WTC11 (cell line): Measurements from ENCODE around the gene DHDH. TPM values are rescaled to one million over a fixed set of nuclear protein-coding genes. Genes with fewer than 3 reads are reported as not detected.

Experiments
- ATAC-seq: fragments of 200-7000 bp; cut with Tn5 transposase; 2 replicates; pipeline ENCODE4 v1.10.0; 2021; ENCODE audit warnings: mild to moderate bottlenecking, moderate library complexity
- CTCF ChIA-PET: fragments of 300-600 bp; sonication (Branson Sonifier 250); formaldehyde crosslinking; loops from one replicate; lab custom pipeline; 2021; ENCODE audit warnings: antibody characterized with exemption; lab: Charles Lee
- POLR2A ChIA-PET: fragments of 350-600 bp; sonication (Branson Sonifier 250); formaldehyde crosslinking; loops from one replicate; lab custom pipeline; 2021; ENCODE audit warnings: antibody characterized with exemption; lab: Charles Lee
- DNase-seq: peaks from one replicate; pipeline ENCODE4 v3.0.0; 2021; ENCODE audit warnings: low spot score
- H3K27ac Mint-ChIP-seq: 2 replicates; pipeline ENCODE4 v1.8.0; 2021; ENCODE audit warnings: mixed read lengths
- H3K27me3 Mint-ChIP-seq: 2 replicates; pipeline ENCODE4 v1.8.0; 2021; ENCODE audit warnings: low read depth, mild to moderate bottlenecking, moderate library complexity, mixed read lengths
- H3K36me3 Mint-ChIP-seq: 2 replicates; pipeline ENCODE4 v1.8.0; 2021; ENCODE audit warnings: mixed read lengths
- H3K4me1 Mint-ChIP-seq: 2 replicates; pipeline ENCODE4 v1.8.0; 2022; ENCODE audit warnings: mixed read lengths
- H3K4me3 Mint-ChIP-seq: 2 replicates; pipeline ENCODE4 v1.8.0; 2021; ENCODE audit warnings: mild to moderate bottlenecking, moderate library complexity, mixed read lengths
- H3K9me3 Mint-ChIP-seq: 2 replicates; pipeline ENCODE4 v1.8.0; 2021; ENCODE audit warnings: mixed read lengths
- ATF1 ChIP-seq: sonication (generic); formaldehyde crosslinking; IDR thresholded peaks from 2 replicates; pipeline ENCODE4 v1.8.1; 2023; ENCODE audit warnings: mild to moderate bottlenecking, moderate library complexity, missing genetic modification reagents
- ELF4 ChIP-seq: sonication (generic); formaldehyde crosslinking; IDR thresholded peaks from 2 replicates; pipeline ENCODE4 v1.8.1; 2022; ENCODE audit warnings: low read depth, mild to moderate bottlenecking, moderate library complexity, missing genetic modification reagents
- FOXK1 ChIP-seq: sonication (generic); formaldehyde crosslinking; IDR thresholded peaks from 2 replicates; pipeline ENCODE4 v1.8.0; 2022; ENCODE audit warnings: mild to moderate bottlenecking, moderate library complexity, missing genetic modification reagents
- GABPB1 ChIP-seq: sonication (generic); formaldehyde crosslinking; IDR thresholded peaks from 2 replicates; pipeline ENCODE4 v1.8.1; 2023; ENCODE audit warnings: mild to moderate bottlenecking, missing genetic modification reagents
- GRHL2 ChIP-seq: fragments of 250-450 bp; sonication (Bioruptor Pico); IDR thresholded peaks from 2 replicates; pipeline ENCODE4 v1.8.0; 2022; ENCODE audit warnings: mild to moderate bottlenecking, moderate library complexity; ENCODE audit not compliant: insufficient replicate concordance, severe bottlenecking
- GTF2I ChIP-seq: fragments of 250-450 bp; sonication (Bioruptor Pico); conservative IDR thresholded peaks from 2 replicates; pipeline ENCODE4 v1.4.0; 2021; ENCODE audit warnings: mild to moderate bottlenecking
- JUN ChIP-seq: sonication (generic); formaldehyde crosslinking; IDR thresholded peaks from 2 replicates; pipeline ENCODE4 v1.8.0; 2023; ENCODE audit warnings: mild to moderate bottlenecking, missing genetic modification reagents
- KAT7 ChIP-seq: sonication (generic); formaldehyde crosslinking; IDR thresholded peaks from 2 replicates; pipeline ENCODE4 v1.8.1; 2023; ENCODE audit warnings: missing genetic modification reagents, mild to moderate bottlenecking, borderline replicate concordance
- MYBL2 ChIP-seq: sonication (generic); formaldehyde crosslinking; IDR thresholded peaks from 2 replicates; pipeline ENCODE4 v1.8.1; 2023; ENCODE audit warnings: mild to moderate bottlenecking, moderate library complexity, missing genetic modification reagents
- NR1H2 ChIP-seq: sonication (generic); formaldehyde crosslinking; IDR thresholded peaks from 2 replicates; pipeline ENCODE4 v1.9.0; 2021; ENCODE audit warnings: mild to moderate bottlenecking, moderate library complexity, missing genetic modification reagents
- OVOL2 ChIP-seq: fragments of 250-450 bp; sonication (Bioruptor Pico); IDR thresholded peaks from 2 replicates; pipeline ENCODE4 v1.9.0; 2021; ENCODE audit warnings: mild to moderate bottlenecking, borderline replicate concordance
- PRRX2 ChIP-seq: fragments of 250-450 bp; sonication (Bioruptor Pico); IDR thresholded peaks from 2 replicates; pipeline ENCODE4 v1.8.0; 2021; ENCODE audit warnings: mild to moderate bottlenecking
- SMAD3 ChIP-seq: sonication (generic); formaldehyde crosslinking; IDR thresholded peaks from 2 replicates; pipeline ENCODE4 v1.8.0; 2022; ENCODE audit warnings: missing genetic modification reagents, mild to moderate bottlenecking, borderline replicate concordance
- SOX15 ChIP-seq: fragments of 250-450 bp; sonication (Bioruptor Pico); IDR thresholded peaks from 2 replicates; pipeline ENCODE4 v1.9.0; 2021; ENCODE audit warnings: mild to moderate bottlenecking
- SP1 ChIP-seq: sonication (generic); formaldehyde crosslinking; conservative IDR thresholded peaks from 2 replicates; pipeline ENCODE4 v1.8.1; 2022; ENCODE audit warnings: missing genetic modification reagents
- ZBTB21 ChIP-seq: sonication (generic); formaldehyde crosslinking; IDR thresholded peaks from 2 replicates; pipeline ENCODE4 v1.8.1; 2023; ENCODE audit warnings: mild to moderate bottlenecking, missing genetic modification reagents, borderline replicate concordance
- ZNF121 ChIP-seq: sonication (generic); formaldehyde crosslinking; IDR thresholded peaks from 2 replicates; pipeline ENCODE4 v1.8.0; 2023; ENCODE audit warnings: missing genetic modification reagents
- total RNA-seq: library from RNA; stranded (reverse); gene quantifications from 3 replicates; pipeline ENCODE4 v1.2.3, GENCODE V29; 2021
- TF ChIP-seq, protein P1 (sequence below): sonication (generic); formaldehyde crosslinking; IDR thresholded peaks from 2 replicates; pipeline ENCODE4 v1.8.1; 2022; ENCODE audit warnings: low read depth, mild to moderate bottlenecking, moderate library complexity, missing genetic modification reagents, borderline replicate concordance
- TF ChIP-seq, protein P2 (sequence below): sonication (generic); formaldehyde crosslinking; IDR thresholded peaks from 2 replicates; pipeline ENCODE4 v1.8.1; 2022; ENCODE audit warnings: low read depth, missing genetic modification reagents, borderline replicate concordance
- TF ChIP-seq, protein P3 (sequence below): sonication (generic); formaldehyde crosslinking; IDR thresholded peaks from 2 replicates; pipeline ENCODE4 v1.8.1; 2023; ENCODE audit warnings: mild to moderate bottlenecking, missing genetic modification reagents, borderline replicate concordance
- TF ChIP-seq, protein P4 (sequence below): sonication (generic); formaldehyde crosslinking; IDR thresholded peaks from 2 replicates; pipeline ENCODE4 v1.8.1; 2022; ENCODE audit warnings: mild to moderate bottlenecking, missing genetic modification reagents, moderate library complexity, borderline replicate concordance
- TF ChIP-seq, protein P5 (sequence below): sonication (generic); formaldehyde crosslinking; IDR thresholded peaks from 2 replicates; pipeline ENCODE4 v1.8.0; 2023; ENCODE audit warnings: missing genetic modification reagents, mild to moderate bottlenecking, borderline replicate concordance
- TF ChIP-seq, protein P6 (sequence below): sonication (generic); formaldehyde crosslinking; conservative IDR thresholded peaks from 2 replicates; pipeline ENCODE4 v1.8.1; 2022; ENCODE audit warnings: mild to moderate bottlenecking, missing genetic modification reagents

Gene DHDH
- total RNA-seq, 1 experiment from 2014 or later: 3.0 TPM

DNA sequence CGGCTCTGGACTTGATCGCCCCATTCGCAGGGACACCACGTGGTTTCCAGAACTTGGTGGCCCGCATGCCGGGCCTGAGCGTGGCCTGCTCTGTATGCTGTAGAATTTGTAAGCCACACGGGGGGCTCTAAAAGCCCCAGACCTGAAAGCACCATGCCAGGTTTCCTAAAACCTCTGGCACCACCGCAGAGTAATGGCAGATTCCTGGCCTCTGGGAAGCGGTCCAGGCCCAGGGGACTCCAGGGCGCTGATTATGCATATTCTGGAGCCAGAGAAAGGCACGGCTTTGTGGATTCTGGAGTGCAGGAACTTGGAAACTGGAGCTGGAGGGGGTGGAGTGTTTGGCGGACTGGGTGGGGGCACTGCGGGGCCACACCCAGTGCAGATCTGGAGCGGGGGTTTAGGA lies 35.3 kb downstream of the DHDH start:
- Mint-ChIP-seq H3K9me3 (peaks cover 4% of the 10 kb centered on the region), H3K36me3 (peaks cover 52% of the 10 kb centered on the region), H3K27ac (no peak overlapping the region), H3K27me3 (no peaks in the 10 kb centered on the region), H3K4me1 (peaks cover 26% of the 10 kb centered on the region), H3K4me3 (no peak overlapping the region)
- POLR2A ChIA-PET: no interaction called here
- no peak for DNase-seq
- TF ChIP-seq GABPB1 (CRISPR knock-in tag): no peak
- TF ChIP-seq ZBTB21: no peak
- TF ChIP-seq, protein P1, sequence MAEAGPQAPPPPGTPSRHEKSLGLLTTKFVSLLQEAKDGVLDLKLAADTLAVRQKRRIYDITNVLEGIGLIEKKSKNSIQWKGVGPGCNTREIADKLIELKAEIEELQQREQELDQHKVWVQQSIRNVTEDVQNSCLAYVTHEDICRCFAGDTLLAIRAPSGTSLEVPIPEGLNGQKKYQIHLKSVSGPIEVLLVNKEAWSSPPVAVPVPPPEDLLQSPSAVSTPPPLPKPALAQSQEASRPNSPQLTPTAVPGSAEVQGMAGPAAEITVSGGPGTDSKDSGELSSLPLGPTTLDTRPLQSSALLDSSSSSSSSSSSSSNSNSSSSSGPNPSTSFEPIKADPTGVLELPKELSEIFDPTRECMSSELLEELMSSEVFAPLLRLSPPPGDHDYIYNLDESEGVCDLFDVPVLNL: no peak
- no peak for TF ChIP-seq ELF4 (CRISPR knock-in tag)
- TF ChIP-seq, protein P2, sequence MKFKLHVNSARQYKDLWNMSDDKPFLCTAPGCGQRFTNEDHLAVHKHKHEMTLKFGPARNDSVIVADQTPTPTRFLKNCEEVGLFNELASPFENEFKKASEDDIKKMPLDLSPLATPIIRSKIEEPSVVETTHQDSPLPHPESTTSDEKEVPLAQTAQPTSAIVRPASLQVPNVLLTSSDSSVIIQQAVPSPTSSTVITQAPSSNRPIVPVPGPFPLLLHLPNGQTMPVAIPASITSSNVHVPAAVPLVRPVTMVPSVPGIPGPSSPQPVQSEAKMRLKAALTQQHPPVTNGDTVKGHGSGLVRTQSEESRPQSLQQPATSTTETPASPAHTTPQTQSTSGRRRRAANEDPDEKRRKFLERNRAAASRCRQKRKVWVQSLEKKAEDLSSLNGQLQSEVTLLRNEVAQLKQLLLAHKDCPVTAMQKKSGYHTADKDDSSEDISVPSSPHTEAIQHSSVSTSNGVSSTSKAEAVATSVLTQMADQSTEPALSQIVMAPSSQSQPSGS (CRISPR knock-in tag): no peak
- no peak for TF ChIP-seq MYBL2 (CRISPR knock-in tag)
- no peak for TF ChIP-seq GTF2I
- no peak for TF ChIP-seq OVOL2 (CRISPR knock-in tag)
- TF ChIP-seq SOX15 (CRISPR knock-in tag): no peak
- no peak for TF ChIP-seq SP1 (CRISPR knock-in tag)
- no peak for TF ChIP-seq PRRX2
- no peak for TF ChIP-seq KAT7
- TF ChIP-seq ATF1: no peak
- TF ChIP-seq ZNF121: no peak
- TF ChIP-seq, protein P3, sequence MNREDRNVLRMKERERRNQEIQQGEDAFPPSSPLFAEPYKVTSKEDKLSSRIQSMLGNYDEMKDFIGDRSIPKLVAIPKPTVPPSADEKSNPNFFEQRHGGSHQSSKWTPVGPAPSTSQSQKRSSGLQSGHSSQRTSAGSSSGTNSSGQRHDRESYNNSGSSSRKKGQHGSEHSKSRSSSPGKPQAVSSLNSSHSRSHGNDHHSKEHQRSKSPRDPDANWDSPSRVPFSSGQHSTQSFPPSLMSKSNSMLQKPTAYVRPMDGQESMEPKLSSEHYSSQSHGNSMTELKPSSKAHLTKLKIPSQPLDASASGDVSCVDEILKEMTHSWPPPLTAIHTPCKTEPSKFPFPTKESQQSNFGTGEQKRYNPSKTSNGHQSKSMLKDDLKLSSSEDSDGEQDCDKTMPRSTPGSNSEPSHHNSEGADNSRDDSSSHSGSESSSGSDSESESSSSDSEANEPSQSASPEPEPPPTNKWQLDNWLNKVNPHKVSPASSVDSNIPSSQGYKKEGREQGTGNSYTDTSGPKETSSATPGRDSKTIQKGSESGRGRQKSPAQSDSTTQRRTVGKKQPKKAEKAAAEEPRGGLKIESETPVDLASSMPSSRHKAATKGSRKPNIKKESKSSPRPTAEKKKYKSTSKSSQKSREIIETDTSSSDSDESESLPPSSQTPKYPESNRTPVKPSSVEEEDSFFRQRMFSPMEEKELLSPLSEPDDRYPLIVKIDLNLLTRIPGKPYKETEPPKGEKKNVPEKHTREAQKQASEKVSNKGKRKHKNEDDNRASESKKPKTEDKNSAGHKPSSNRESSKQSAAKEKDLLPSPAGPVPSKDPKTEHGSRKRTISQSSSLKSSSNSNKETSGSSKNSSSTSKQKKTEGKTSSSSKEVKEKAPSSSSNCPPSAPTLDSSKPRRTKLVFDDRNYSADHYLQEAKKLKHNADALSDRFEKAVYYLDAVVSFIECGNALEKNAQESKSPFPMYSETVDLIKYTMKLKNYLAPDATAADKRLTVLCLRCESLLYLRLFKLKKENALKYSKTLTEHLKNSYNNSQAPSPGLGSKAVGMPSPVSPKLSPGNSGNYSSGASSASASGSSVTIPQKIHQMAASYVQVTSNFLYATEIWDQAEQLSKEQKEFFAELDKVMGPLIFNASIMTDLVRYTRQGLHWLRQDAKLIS (CRISPR knock-in tag): no peak
- TF ChIP-seq, protein P4, sequence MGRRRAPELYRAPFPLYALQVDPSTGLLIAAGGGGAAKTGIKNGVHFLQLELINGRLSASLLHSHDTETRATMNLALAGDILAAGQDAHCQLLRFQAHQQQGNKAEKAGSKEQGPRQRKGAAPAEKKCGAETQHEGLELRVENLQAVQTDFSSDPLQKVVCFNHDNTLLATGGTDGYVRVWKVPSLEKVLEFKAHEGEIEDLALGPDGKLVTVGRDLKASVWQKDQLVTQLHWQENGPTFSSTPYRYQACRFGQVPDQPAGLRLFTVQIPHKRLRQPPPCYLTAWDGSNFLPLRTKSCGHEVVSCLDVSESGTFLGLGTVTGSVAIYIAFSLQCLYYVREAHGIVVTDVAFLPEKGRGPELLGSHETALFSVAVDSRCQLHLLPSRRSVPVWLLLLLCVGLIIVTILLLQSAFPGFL: no peak
- TF ChIP-seq SMAD3 (CRISPR knock-in tag): no peak
- TF ChIP-seq NR1H2 (CRISPR knock-in tag): no peak
- ATAC-seq: no peak
- CTCF ChIA-PET: interaction anchor here (2.3 kb wide), 1 partner anchor 33 kb away, joined by 29 read pairs; no protein-coding TSS in a partner anchor

DNA sequence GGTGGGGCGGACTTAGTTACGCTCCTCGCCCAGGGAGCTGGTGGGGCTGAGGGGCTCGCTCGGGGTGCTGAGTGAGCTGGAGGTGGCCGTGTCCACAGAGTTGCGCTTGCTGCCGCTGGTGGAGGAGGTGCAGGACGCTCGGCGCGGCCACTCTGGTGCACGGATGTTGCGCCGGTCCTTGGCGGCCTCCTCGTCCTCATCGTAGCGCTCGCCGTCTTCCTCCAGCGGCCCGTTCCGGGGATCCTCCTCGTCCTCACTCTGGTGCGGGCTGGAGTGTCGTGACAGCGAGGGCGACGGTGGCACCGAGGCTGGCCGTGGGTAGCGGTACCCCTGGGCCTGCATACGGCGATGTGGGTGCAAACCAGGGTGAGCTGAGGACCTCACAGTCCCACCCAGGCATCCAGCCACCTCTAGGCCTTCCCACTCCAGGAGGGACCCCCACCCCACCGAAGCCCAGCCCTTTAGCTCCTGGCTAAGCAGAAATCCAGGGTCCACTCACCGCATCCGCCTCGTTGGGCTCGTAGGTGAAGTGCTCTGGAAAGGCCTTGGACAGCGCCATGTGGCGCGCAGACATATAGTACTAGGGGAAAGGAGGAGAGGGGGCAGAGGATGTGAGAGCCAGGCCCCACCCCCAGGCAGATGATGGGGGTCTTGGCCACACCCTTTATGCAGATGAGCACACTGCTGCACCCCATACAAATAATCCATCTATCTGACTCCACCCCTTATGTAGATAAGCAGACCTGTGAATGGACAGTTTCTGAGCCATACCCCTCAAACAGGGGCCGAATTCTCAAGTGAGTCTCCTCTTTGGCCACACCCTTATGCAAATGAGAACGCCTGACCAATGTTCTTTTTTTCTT lies 36.0 kb downstream of the DHDH start:
- POLR2A ChIA-PET: interaction anchor here (0.6 to 1.2 kb wide), 2 partner anchors 125 to 127 kb away, joined by 3 to 4 read pairs; no protein-coding TSS in a partner anchor
- no peaks in the 10 kb centered on the region for H3K27me3 Mint-ChIP-seq
- H3K9me3 Mint-ChIP-seq: peaks cover 4% of the 10 kb centered on the region
- peaks cover 20% of the 10 kb centered on the region for H3K4me1 Mint-ChIP-seq
- H3K36me3 Mint-ChIP-seq: peaks cover 58% of the 10 kb centered on the region
- H3K27ac Mint-ChIP-seq: no peak overlapping the region
- DNase-seq (no peak), ATAC-seq (peak; percentile 8)
- H3K4me3 Mint-ChIP-seq: no peak overlapping the region
- CTCF ChIA-PET: interaction anchor here (0.6 to 2.6 kb wide), 17 partner anchors 8 to 347 kb away, joined by 3 to 60 read pairs (median 14); partner anchors contain the start of genes BAX, DHDH, GYS1 and RUVBL2
- TF ChIP-seq, protein P5, sequence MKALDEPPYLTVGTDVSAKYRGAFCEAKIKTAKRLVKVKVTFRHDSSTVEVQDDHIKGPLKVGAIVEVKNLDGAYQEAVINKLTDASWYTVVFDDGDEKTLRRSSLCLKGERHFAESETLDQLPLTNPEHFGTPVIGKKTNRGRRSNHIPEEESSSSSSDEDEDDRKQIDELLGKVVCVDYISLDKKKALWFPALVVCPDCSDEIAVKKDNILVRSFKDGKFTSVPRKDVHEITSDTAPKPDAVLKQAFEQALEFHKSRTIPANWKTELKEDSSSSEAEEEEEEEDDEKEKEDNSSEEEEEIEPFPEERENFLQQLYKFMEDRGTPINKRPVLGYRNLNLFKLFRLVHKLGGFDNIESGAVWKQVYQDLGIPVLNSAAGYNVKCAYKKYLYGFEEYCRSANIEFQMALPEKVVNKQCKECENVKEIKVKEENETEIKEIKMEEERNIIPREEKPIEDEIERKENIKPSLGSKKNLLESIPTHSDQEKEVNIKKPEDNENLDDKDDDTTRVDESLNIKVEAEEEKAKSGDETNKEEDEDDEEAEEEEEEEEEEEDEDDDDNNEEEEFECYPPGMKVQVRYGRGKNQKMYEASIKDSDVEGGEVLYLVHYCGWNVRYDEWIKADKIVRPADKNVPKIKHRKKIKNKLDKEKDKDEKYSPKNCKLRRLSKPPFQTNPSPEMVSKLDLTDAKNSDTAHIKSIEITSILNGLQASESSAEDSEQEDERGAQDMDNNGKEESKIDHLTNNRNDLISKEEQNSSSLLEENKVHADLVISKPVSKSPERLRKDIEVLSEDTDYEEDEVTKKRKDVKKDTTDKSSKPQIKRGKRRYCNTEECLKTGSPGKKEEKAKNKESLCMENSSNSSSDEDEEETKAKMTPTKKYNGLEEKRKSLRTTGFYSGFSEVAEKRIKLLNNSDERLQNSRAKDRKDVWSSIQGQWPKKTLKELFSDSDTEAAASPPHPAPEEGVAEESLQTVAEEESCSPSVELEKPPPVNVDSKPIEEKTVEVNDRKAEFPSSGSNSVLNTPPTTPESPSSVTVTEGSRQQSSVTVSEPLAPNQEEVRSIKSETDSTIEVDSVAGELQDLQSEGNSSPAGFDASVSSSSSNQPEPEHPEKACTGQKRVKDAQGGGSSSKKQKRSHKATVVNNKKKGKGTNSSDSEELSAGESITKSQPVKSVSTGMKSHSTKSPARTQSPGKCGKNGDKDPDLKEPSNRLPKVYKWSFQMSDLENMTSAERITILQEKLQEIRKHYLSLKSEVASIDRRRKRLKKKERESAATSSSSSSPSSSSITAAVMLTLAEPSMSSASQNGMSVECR (CRISPR knock-in tag): no peak
- TF ChIP-seq GRHL2 (CRISPR knock-in tag) (no peak), JUN (CRISPR knock-in tag) (no peak), FOXK1 (CRISPR knock-in tag) (no peak)
- TF ChIP-seq, protein P6, sequence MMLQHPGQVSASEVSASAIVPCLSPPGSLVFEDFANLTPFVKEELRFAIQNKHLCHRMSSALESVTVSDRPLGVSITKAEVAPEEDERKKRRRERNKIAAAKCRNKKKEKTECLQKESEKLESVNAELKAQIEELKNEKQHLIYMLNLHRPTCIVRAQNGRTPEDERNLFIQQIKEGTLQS (CRISPR knock-in tag): no peak
